ENCODE data around the gene EXOG. TPM values are rescaled to one million over a fixed set of nuclear protein-coding genes. Genes with fewer than 3 reads are reported as not detected.

The EXOG gene
- total RNA-seq, 3 donors from 2014 or later = 7.1 to 13.0 (median 8.7) TPM

DNA sequence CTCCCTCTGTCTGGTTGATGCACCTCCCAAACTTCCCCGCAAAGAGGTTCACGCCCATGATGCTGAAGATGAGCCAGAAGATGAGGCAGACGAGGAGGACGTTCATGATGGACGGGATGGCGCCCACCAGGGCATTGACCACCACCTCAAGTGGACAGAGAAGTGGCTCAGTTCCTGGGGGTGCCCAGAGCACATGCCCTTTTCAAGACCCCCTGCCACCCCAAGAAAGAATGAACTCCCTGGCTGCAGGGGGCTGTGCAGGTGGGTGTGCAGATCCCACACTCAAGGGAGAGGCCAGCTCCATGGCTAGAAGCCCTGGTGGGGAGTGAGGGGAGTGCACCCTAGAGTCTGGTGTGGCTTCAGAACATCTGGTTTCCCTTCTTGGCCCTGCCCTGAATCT, 64.1 kb downstream of the EXOG start:
- ATAC-seq = no peak
- no peak for DNase-seq
- Histone ChIP-seq H3K4me1 (ENCODE audit: low read depth) (no peaks in the 10 kb centered on the region), H3K9me3 (no peaks in the 10 kb centered on the region), H3K36me3 (ENCODE audit: low read depth) (no peaks in the 10 kb centered on the region), H3K4me3 (no peak overlapping the region)
- intact Hi-C loops (cut with DNase I, micrococcal nuclease) = no loop called here
- TF ChIP-seq, protein P1, sequence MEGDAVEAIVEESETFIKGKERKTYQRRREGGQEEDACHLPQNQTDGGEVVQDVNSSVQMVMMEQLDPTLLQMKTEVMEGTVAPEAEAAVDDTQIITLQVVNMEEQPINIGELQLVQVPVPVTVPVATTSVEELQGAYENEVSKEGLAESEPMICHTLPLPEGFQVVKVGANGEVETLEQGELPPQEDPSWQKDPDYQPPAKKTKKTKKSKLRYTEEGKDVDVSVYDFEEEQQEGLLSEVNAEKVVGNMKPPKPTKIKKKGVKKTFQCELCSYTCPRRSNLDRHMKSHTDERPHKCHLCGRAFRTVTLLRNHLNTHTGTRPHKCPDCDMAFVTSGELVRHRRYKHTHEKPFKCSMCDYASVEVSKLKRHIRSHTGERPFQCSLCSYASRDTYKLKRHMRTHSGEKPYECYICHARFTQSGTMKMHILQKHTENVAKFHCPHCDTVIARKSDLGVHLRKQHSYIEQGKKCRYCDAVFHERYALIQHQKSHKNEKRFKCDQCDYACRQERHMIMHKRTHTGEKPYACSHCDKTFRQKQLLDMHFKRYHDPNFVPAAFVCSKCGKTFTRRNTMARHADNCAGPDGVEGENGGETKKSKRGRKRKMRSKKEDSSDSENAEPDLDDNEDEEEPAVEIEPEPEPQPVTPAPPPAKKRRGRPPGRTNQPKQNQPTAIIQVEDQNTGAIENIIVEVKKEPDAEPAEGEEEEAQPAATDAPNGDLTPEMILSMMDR (IDR thresholded peaks at IDR 0.05) = no peak

DNA sequence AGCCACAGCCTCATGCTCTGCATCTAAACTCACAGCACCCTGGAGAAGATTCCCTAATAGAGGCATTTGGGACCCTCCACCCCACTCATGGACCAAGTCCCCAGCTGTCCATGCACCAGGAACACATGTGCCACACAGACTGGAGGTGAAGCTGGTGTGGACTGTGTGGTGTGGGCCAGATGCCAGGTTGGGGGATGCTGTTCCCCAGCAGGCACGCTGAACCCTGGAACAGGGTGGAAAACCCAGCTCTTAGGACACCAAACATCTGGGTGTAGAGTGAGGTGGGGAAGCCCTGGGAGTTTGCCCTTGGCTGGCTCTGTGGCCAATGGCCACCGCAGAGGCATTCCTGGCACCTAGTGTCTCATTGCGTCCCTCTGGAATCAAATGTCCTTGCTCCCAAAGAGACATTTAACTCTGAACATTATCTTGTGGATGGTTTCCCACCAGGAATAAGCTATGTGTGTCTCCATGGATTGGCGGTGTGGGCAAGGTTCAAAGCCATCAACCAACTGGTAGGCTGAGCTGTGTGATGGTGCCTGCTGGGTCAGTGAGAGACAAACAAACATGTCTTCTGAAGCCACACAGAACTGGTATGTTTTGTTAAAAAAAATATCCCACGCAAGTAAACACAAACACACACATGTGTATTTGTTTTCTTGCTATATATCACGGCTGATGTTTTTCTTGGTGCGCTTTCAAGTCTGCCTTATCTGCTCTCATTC, 65.0 kb downstream of the EXOG start:
- no peaks in the 10 kb centered on the region for H3K4me1 ChIP-seq (ENCODE audit: low read depth)
- no peak for DNase-seq
- no peaks in the 10 kb centered on the region for H3K36me3 ChIP-seq (ENCODE audit: low read depth)
- ATAC-seq = no peak
- intact Hi-C loops (cut with DNase I, micrococcal nuclease) = no loop called here
- TF ChIP-seq, protein P1 (IDR thresholded peaks at IDR 0.05) = no peak
- H3K9me3 ChIP-seq = no peaks in the 10 kb centered on the region
- no peak overlapping the region for H3K4me3 ChIP-seq

DNA sequence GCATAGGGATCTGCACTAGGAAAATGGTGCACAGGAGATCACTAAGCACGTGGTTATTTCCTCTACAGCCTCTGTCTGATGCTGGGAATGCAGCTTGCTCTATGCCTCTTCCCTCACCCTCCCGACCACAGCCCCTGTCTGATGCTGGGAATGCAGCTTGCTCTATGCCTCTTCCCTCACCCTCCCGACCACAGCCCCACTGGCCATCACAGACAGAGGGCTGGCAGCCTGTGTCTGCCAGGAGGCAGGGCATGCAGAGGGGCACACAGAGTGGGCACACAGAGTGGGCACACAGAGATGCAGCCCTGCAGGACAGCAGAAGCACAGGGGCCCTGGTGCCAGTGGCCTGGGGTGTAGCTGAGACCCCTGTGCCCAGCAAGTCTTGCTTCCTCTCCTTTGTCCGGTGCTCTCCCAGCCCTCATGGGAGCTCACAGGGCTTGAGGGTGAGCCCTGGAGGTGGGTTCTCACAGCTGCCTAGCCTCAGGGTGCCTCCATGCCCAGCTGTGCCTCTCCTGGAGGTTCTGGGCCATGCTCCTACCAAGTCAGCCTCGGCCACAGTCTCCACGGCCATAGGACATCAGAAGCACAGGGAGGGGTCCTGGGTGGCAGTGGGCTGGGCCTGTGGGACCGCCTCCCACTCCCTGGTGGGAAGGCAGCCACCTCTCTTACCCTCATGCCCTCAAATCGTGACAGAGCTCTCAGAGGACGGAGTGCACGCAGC, 65.8 kb downstream of the EXOG start:
- TF ChIP-seq, protein P1 (IDR thresholded peaks at IDR 0.05) = no peak
- Histone ChIP-seq H3K36me3 (ENCODE audit: low read depth) (no peaks in the 10 kb centered on the region), H3K4me3 (no peak overlapping the region), H3K9me3 (no peaks in the 10 kb centered on the region), H3K4me1 (ENCODE audit: low read depth) (no peaks in the 10 kb centered on the region)
- intact Hi-C loops (cut with DNase I, micrococcal nuclease) = no loop called here
- ATAC-seq (no peak), DNase-seq (no peak)

DNA sequence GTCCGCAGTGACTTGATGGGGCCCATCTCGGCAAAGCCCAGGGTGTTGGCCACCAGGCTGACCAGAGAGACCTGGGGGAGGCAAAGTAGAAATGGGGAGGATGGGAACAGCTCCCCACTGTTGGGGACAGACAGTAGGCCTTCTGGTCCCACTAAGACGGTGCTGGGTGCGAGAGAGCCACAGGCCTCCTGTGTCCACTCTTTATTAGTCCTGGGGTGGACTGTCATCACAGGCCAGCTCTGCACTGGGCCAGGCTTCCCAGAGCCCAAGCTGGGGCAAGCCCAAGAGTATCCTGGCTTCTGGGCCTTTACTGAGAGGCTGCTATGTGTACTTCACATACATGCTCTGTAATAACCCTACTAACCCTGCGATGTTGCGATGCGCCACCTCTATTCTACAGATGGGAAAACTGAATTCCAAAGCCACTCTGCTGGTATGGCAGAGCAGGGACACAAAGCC, 66.4 kb downstream of the EXOG start:
- no peak overlapping the region for H3K4me3 ChIP-seq
- H3K9me3 ChIP-seq = no peaks in the 10 kb centered on the region
- no peaks in the 10 kb centered on the region for H3K36me3 ChIP-seq (ENCODE audit: low read depth)
- TF ChIP-seq, protein P1 (IDR thresholded peaks at IDR 0.05) = no peak
- ATAC-seq = no peak
- DNase-seq = no peak
- H3K4me1 ChIP-seq (ENCODE audit: low read depth) = no peaks in the 10 kb centered on the region
- intact Hi-C loops (cut with DNase I, micrococcal nuclease) = no loop called here

DNA sequence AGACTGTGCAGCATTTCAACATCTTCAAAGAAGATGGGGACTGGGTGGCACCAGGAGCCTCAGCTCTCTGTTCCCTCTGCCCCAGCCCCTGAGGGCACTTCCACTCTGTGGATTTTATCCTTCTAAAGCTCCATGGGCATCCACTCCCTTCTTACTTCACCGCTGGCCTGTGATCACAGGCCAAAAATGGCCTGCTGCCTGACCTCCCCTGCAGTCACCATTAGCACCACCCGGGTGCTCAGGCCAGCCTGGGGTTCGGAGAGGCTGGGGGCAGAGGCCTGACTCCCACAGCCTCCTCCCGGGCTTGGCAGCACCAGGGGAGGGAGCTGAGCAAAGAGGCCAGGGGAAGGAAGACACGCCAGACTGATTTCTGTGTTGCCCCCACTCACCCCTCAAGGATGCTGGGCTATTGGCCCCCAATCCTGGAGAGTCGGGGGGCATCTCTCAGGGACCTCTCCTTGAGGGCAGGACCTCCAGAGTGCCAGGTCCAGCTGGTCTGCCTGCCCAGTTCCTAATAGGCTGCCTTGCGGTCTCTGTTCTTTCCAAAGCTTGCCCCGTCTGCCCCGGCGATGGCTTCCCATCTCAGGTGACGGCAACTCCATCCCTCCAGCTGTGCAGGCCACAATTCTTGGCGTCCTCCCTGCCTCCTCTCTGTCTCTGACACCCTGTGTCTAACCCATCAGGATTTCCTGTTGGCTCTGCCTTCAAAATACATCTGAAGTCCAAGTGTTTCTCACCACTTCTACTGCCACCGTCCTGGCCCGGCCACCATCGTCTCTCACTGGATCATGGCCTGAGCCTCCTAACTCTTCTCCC, 67.1 kb downstream of the EXOG start:
- DNase-seq = no peak
- TF ChIP-seq, protein P1 (IDR thresholded peaks at IDR 0.05) = no peak
- H3K4me3 ChIP-seq = no peak overlapping the region
- no peaks in the 10 kb centered on the region for H3K9me3 ChIP-seq
- intact Hi-C loops (cut with DNase I, micrococcal nuclease) = no loop called here
- no peaks in the 10 kb centered on the region for H3K36me3 ChIP-seq (ENCODE audit: low read depth)
- no peak for ATAC-seq
- H3K4me1 ChIP-seq (ENCODE audit: low read depth) = no peaks in the 10 kb centered on the region

Measured in mucosa of descending colon (tissue), 3 donors.